HG03460 (cell line): Measurements from ENCODE around the gene GNB1L.
"Not testable (repeated sequence)": the region's sequence is repeated elsewhere in the genome, so short reads cannot be mapped to it uniquely, and the experiment has no call there.

Experiments used
- ATAC-seq: cut with Tn5 transposase; IDR thresholded peaks from one replicate; pipeline ENCODE4 v1.9.1; 2021; ENCODE audit not compliant: unreplicated experiment

The GNB1L gene

GRCh38 chr22:19784384-19785175 is 70.1 kb downstream of the GNB1L start:
- ATAC-seq = no peak

GRCh38 chr22:19783586-19784383 is 70.9 kb downstream of the GNB1L start:
- no peak for ATAC-seq

DNA sequence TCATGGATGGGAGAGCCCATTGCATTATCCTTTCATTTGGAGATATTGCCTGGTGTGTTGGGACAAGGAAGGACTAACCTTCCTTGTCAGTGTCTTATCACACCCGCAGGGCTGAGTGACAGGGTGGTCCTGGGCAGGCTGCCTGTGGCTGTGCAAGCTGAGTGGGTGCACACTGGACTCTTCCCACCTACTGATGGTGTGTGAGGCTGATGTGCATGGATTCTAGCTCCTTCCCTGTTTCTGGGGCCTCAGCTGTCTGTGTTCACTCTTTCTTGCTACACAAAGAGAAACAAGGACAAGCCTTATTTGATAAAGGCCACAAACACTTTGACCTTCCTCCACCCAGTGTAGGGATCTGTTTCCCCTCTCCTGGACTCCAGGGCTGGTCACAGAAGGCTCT is 72.1 kb downstream of the GNB1L start:
- no peak for ATAC-seq

- ATAC-seq = no peak
Measured at GRCh38 chr22:19779685-19780268, 74.9 kb downstream of the GNB1L start.

GRCh38 chr22:19779011-19779421 is 75.7 kb downstream of the GNB1L start:
- ATAC-seq = no peak

GRCh38 chr22:19777192-19777591 is 77.5 kb downstream of the GNB1L start:
- ATAC-seq = not testable (repeated sequence)

GRCh38 chr22:19776433-19777031 is 78.1 kb downstream of the GNB1L start:
- no peak for ATAC-seq

DNA sequence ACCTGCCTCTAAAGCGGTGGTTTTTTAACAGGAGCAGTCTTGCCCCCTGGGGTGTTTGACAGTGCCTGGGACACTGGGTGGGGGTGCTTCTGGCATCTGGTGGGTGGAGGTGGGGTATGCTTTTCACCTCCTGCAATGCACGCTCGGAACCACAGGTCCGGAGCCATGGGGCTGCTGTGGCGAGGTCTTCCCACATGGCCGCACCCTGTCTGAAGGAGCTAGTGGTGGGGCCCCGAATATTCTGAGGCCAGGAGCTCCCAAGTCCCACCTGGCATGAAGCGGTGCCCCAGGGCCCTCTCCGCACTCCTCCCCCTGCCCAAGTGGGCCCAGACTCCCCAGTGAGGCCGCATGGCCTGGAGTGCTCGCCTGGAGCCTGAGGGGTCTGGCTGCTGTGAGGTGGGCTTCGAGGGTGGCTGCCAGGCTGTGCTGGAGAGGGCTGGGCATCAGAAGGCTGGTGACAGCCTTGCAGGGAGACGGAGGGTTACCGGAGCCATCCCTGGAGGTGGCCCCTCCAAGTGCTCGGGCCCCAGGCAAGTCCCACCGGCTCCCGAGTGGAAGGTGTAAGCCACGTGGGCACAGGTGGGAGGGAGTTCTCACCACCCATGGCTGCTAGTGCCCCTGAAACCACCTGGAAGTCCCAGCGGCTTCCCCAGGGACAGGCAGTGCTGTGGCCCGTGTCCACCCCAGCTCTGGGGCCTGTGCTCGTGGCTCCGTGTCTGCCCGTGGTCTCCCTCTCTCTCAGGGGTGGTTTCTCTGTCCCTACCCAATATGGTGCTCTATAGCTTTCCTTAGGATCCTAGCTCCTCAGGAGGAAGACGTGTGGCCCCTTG is 79.0 kb downstream of the GNB1L start:
- ATAC-seq = no peak

GRCh38 chr22:19774628-19775027 is 80.0 kb downstream of the GNB1L start:
- no peak for ATAC-seq

GRCh38 chr22:19773470-19774040 is 81.1 kb downstream of the GNB1L start:
- ATAC-seq = no peak

DNA sequence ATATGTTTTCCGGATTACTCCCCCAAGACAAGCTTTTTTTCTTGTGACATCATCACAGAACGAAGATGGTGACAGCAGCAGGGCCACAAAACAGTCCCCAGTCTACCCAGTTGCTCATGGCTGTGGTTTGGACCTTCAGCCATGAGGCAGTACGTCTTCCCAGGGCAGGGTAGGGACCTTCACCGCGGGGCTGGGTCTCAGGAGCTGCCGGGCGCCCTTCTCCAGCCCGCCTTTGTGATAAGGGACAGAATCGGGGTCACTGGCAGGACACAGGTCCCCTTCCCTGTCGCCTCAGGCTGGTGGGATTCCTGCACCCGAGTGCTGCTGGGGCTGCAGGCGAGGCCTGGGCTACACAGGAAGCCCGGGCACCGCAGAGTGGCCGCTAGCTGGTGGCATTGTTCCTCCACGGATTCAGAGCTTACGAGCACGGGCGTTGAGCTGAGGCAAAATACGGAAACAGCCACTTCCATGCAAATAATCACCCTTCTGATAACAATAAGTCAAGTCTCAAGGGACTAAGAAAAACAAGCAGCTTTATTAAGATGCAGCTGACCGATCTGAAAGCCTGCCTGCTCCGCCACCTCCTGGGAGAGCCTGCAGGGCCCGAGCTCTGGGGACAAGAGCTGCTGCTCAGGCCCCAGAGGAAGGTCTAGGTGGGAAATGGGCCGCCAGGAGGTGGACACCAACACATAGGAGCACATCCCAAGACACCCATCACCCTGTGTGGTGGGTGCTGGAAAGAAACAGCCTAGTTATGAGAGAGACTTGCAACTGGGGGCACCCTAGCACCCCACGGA is 81.8 kb downstream of the GNB1L start:
- ATAC-seq = no peak

DNA sequence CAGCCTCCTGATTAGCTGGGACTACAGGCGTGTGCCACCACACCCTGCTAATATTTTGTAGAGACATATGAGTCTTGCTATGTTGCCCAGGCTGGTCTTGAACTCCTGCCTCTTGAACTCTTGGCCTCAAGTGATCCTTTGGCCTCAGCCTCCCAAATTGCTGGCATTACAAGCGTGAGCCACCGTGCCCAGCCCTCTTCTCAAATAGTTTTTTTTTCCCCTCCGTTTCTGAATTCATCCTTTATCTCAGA is 82.3 kb downstream of the GNB1L start:
- ATAC-seq = no peak

- ATAC-seq = no peak
Measured at GRCh38 chr22:19770349-19771220, 84.1 kb downstream of the GNB1L start.

DNA sequence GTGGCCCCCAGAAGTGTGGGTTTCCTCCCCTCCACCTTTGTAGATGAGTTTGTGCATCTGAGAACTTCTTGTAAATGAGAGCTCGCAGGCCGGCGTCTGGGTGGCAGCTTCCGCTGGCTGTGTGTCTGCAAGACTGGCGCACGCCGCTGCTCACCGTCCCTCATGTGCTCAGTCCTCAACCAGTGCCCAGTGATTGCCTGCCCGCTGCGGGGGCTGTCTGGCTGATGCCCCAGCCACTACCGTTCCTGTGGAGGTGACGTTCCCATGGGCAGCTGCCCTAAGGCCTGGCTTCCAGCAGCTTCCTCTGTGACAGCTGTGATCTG is 85.3 kb downstream of the GNB1L start:
- ATAC-seq = no peak

GRCh38 chr22:19767427-19768341 is 87.0 kb downstream of the GNB1L start:
- ATAC-seq = no peak

GRCh38 chr22:19766511-19767426 is 87.9 kb downstream of the GNB1L start:
- no peak for ATAC-seq

DNA sequence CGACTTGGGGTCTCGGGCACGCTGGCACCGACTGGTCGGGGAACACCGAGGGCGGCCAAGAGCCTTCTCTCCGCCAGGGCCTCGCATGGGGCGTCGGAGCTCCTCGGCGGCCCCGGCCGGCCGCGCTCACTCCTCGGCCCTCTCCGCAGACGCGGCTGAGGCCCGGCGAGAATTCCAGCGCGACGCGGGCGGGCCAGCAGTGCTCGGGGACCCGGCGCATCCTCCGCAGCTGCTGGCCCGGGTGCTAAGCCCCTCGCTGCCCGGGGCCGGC is 88.5 kb downstream of the GNB1L start:
- ATAC-seq = no peak
